Upper lobe of left lung (tissue), 6 donors: ENCODE measurements around the gene TBC1D25. TPM values are rescaled to one million over a fixed set of nuclear protein-coding genes. Genes with fewer than 3 reads are reported as not detected.

ENCODE experiments used
- ATAC-seq, 2 donors: fragments of 200-7000 bp; cut with Tn5 transposase; one replicate each; pipeline ENCODE4 v1.9.1; 2022; ENCODE audit warnings: mild to moderate bottlenecking in 2 of 2, moderate library complexity in 2 of 2; ENCODE audit not compliant: low FRiP score in 2 of 2
- DNase-seq, 2 donors: peaks; one replicate each; pipeline ENCODE4 v3.0.0-alpha.2; 2019 to 2020
- H3K27ac ChIP-seq, 4 donors: fragments of 200-600 bp; sonication (generic); one replicate each; pipeline ENCODE4 v1.5.1; 2016 to 2019
- H3K27me3 ChIP-seq, 4 donors: fragments of 200-600 bp; sonication (generic); one replicate each; pipeline ENCODE4 v1.5.1; 2017 to 2019
- H3K36me3 ChIP-seq, 4 donors: fragments of 200-600 bp; sonication (generic); one replicate each; pipeline ENCODE4 v1.5.1; 2016 to 2019
- H3K4me1 ChIP-seq, 4 donors: fragments of 200-600 bp; sonication (generic); one replicate each; pipeline ENCODE4 v1.5.1; 2018 to 2019
- H3K4me3 ChIP-seq, 4 donors: fragments of 200-600 bp; sonication (generic); one replicate each; pipeline ENCODE4 v1.5.1; 2017 to 2019; ENCODE audit warnings: mild to moderate bottlenecking in 2 of 4, moderate library complexity in 1 of 4
- H3K9me3 ChIP-seq, 4 donors: fragments of 200-600 bp; sonication (generic); one replicate each; pipeline ENCODE4 v1.5.1; 2018 to 2019
- CTCF ChIP-seq, 6 experiments: fragments of 450-650 bp in 4 of 6; fragments of 200-600 bp in 2 of 6; sonication (generic) in 2 of 6; IDR thresholded peaks; one replicate each; pipeline ENCODE4 v1.5.1; 2016 to 2019; ENCODE audit warnings: antibody characterized with exemption in 6 of 6
- EP300 ChIP-seq, 4 donors: sonication (generic); formaldehyde crosslinking; IDR thresholded peaks; one replicate each; pipeline ENCODE4 v1.5.1; 2017; ENCODE audit warnings: antibody characterized with exemption in 4 of 4, control low read depth in 2 of 4
- POLR2A ChIP-seq, 4 donors: fragments of 450-650 bp; IDR thresholded peaks; one replicate each; pipeline ENCODE4 v1.5.1; 2016 to 2017; ENCODE audit warnings: antibody characterized with exemption in 4 of 4, mild to moderate bottlenecking in 2 of 4
- POLR2AphosphoS5 ChIP-seq, 2 donors: sonication (generic); formaldehyde crosslinking; IDR thresholded peaks; one replicate each; pipeline ENCODE4 v1.5.1; 2017; ENCODE audit warnings: antibody characterized with exemption in 2 of 2
- WGBS, 2 donors: methylation state at CpG; one replicate each; pipeline ENCODE4 v1.1.5; 2017 to 2018; 5-methylcytosine and 5-hydroxymethylcytosine counted together
- total RNA-seq, 6 donors: library from RNA; depleted of rRNA in 4 of 6; stranded (reverse); fragments of >200 nt in 4 of 6; gene quantifications; one replicate each; pipeline versions ENCODE4 v1.1.0 to v1.2.1, GENCODE V29; 2016 to 2021
- donor health status: DM: no; HTN: no; CAD: no; lungs with moderate emphysema.
- donor health status: DM: no; HTN: yes; CAD: no; lungs with severe emphysema.

TBC1D25 gene
- total RNA-seq, 6 donors from 2014 or later: 15.2 to 26.4 (median 18.8) TPM

GRCh38 chrX:48509619-48510018, 29.9 kb upstream of the TBC1D25 start:
- DNase-seq: no peak
- ATAC-seq: no peak
- H3K27ac ChIP-seq: no peak overlapping the region
- H3K4me1 ChIP-seq: peaks cover 0 to 5% (median 0%) of the 10 kb centered on the region in 4 donors
- no peaks in the 10 kb centered on the region for H3K36me3 ChIP-seq
- TF ChIP-seq POLR2A (IDR thresholded peaks at IDR 0.05) (no peak), POLR2AphosphoS5 (IDR thresholded peaks at IDR 0.05) (no peak), EP300 (IDR thresholded peaks at IDR 0.05) (no peak)
- no peaks in the 10 kb centered on the region for H3K27me3 ChIP-seq
- WGBS, 2 donors: 76% methylated on average over 11 of the region's 11 CpGs; no CpG with 5 or more reads in 1 of the 2 donors
- H3K4me3 ChIP-seq: peak overlapping the region in 3 of 4 donors; percentile 60 to 79 (median 67)
- peaks cover 0 to 5% (median 0%) of the 10 kb centered on the region in 4 donors for H3K9me3 ChIP-seq

- H3K27ac ChIP-seq: no peak overlapping the region
- TF ChIP-seq CTCF (IDR thresholded peaks at IDR 0.05) (peak in 1 of 6 experiments; percentile 11), POLR2AphosphoS5 (IDR thresholded peaks at IDR 0.05) (no peak)
- no peak for ATAC-seq
Measured at GRCh38 chrX:48511560-48511959, 28.0 kb upstream of the TBC1D25 start.

GRCh38 chrX:48512371-48512935, 27.1 kb upstream of the TBC1D25 start:
- H3K36me3 ChIP-seq: peaks cover 0 to 9% (median 3%) of the 10 kb centered on the region in 4 donors
- no peak overlapping the region for H3K4me3 ChIP-seq
- no peak for ATAC-seq
- H3K27ac ChIP-seq: no peak overlapping the region
- TF ChIP-seq POLR2A (IDR thresholded peaks at IDR 0.05) (no peak), POLR2AphosphoS5 (IDR thresholded peaks at IDR 0.05) (no peak), CTCF (IDR thresholded peaks at IDR 0.05) (no peak), EP300 (IDR thresholded peaks at IDR 0.05) (no peak)
- peaks cover 0 to 5% (median 0%) of the 10 kb centered on the region in 4 donors for H3K9me3 ChIP-seq
- no peak for DNase-seq
- H3K27me3 ChIP-seq: no peaks in the 10 kb centered on the region
- whole genome bisulfite sequencing, 2 donors: 85 to 90% methylated on average over 9 to 17 of the region's 20 CpGs
- peaks cover 0 to 5% (median 0%) of the 10 kb centered on the region in 4 donors for H3K4me1 ChIP-seq

More at GRCh38 chrX:48511560-48511959, 28.0 kb upstream of the TBC1D25 start:
- Histone ChIP-seq H3K36me3 (peaks cover 0 to 9% (median 3%) of the 10 kb centered on the region in 4 donors), H3K4me1 (peaks cover 0 to 5% (median 0%) of the 10 kb centered on the region in 4 donors), H3K9me3 (peaks cover 0 to 5% (median 0%) of the 10 kb centered on the region in 4 donors), H3K27me3 (no peaks in the 10 kb centered on the region), H3K4me3 (no peak overlapping the region)
- 69% methylated on average over 4 of the region's 4 CpGs for WGBS, 2 donors
- DNase-seq: no peak

- peaks cover 0 to 3% (median 0%) of the 10 kb centered on the region in 4 donors for H3K9me3 ChIP-seq
- DNase-seq (no peak), ATAC-seq (no peak)
- WGBS, 2 donors: 85% methylated on average over 4 of the region's 4 CpGs; no CpG with 5 or more reads in 1 of the 2 donors
- peaks cover 0 to 9% (median 3%) of the 10 kb centered on the region in 4 donors for H3K36me3 ChIP-seq
- H3K4me3 ChIP-seq: no peak overlapping the region
- H3K4me1 ChIP-seq: peaks cover 0 to 2% (median 0%) of the 10 kb centered on the region in 4 donors
- TF ChIP-seq EP300 (IDR thresholded peaks at IDR 0.05): no peak
- no peak for TF ChIP-seq POLR2AphosphoS5 (IDR thresholded peaks at IDR 0.05)
- TF ChIP-seq CTCF (IDR thresholded peaks at IDR 0.05): no peak
- TF ChIP-seq POLR2A (IDR thresholded peaks at IDR 0.05): no peak
- no peak overlapping the region for H3K27ac ChIP-seq
- no peaks in the 10 kb centered on the region for H3K27me3 ChIP-seq
Measured at GRCh38 chrX:48513670-48514069, 25.8 kb upstream of the TBC1D25 start.

GRCh38 chrX:48514126-48514806, 25.2 kb upstream of the TBC1D25 start:
- H3K27me3 ChIP-seq: no peaks in the 10 kb centered on the region
- H3K4me1 ChIP-seq: peaks cover 0 to 2% (median 0%) of the 10 kb centered on the region in 4 donors
- no peak for TF ChIP-seq POLR2AphosphoS5 (IDR thresholded peaks at IDR 0.05)
- TF ChIP-seq POLR2A (IDR thresholded peaks at IDR 0.05): no peak
- TF ChIP-seq CTCF (IDR thresholded peaks at IDR 0.05): no peak
- TF ChIP-seq EP300 (IDR thresholded peaks at IDR 0.05): no peak
- no peak overlapping the region for H3K27ac ChIP-seq
- ATAC-seq: no peak
- WGBS, 2 donors: 77 to 95% methylated on average over 5 to 15 of the region's 16 CpGs
- H3K4me3 ChIP-seq: no peak overlapping the region
- DNase-seq: no peak
- peaks cover 0 to 9% (median 3%) of the 10 kb centered on the region in 4 donors for H3K36me3 ChIP-seq
- no peaks in the 10 kb centered on the region for H3K9me3 ChIP-seq
